Measurements from ENCODE around the gene ZBTB9.

- TF ChIP-seq CTCF (IDR thresholded peaks at IDR 0.05; ENCODE audit: poor library complexity), result no peak
- no peak for TF ChIP-seq EZH2 (IDR thresholded peaks at IDR 0.05; ENCODE audit: borderline replicate concordance)
- TF ChIP-seq EZH2phosphoT487 (IDR thresholded peaks at IDR 0.05; ENCODE audit: low read depth, severe bottlenecking, unreplicated experiment), result no peak
Measured at GRCh38 chr6:33505548-33506370, 51.4 kb downstream of the ZBTB9 start.
